Mucosa of descending colon (tissue), 3 donors: ENCODE data around the gene SMARCC1. TPM values are rescaled to one million over a fixed set of nuclear protein-coding genes. Genes with fewer than 3 reads are reported as not detected.
"Not testable (repeated sequence)": the region's sequence is repeated elsewhere in the genome, so short reads cannot be mapped to it uniquely, and the experiment has no call there.

Source experiments
- ATAC-seq: fragments of 200-7000 bp; cut with Tn5 transposase; one replicate; pipeline ENCODE4 v1.9.1; 2020; ENCODE audit warnings: mild to moderate bottlenecking, moderate library complexity
- DNase-seq, 3 donors: peaks; one replicate each; pipeline ENCODE4 v3.0.0-alpha.2; 2020
- H3K36me3 ChIP-seq: fragments of 200-600 bp; one replicate; pipeline ENCODE4 v1.8.0; 2021; ENCODE audit warnings: low read depth, mild to moderate bottlenecking
- H3K4me1 ChIP-seq: fragments of 200-600 bp; one replicate; pipeline ENCODE4 v1.8.0; 2021; ENCODE audit warnings: low read depth, mild to moderate bottlenecking
- H3K4me3 ChIP-seq: fragments of 200-600 bp; one replicate; pipeline ENCODE4 v1.8.0; 2021; ENCODE audit warnings: mild to moderate bottlenecking
- H3K9me3 ChIP-seq: fragments of 200-600 bp; one replicate; pipeline ENCODE4 v1.8.0; 2021; ENCODE audit warnings: mild to moderate bottlenecking
- CTCF ChIP-seq: fragments of 200-600 bp; IDR thresholded peaks from one replicate; pipeline ENCODE4 v1.8.0; 2022; ENCODE audit warnings: antibody characterized with exemption, mild to moderate bottlenecking
- intact Hi-C, 2 donors: fragments of 100-400 bp; cut with DNase I in 1 of 2; cut with micrococcal nuclease in 1 of 2; formaldehyde crosslinking; loops; one replicate each; pipeline versions ENCODE4 v1.11.0 to v1.11.1; 2022; cut with DNase I, micrococcal nuclease
- total RNA-seq, 3 donors: library from RNA; stranded (reverse); fragmentation: NEBNext Ultra II Directional in 2 of 3; extraction: Animal tissue kit (Norgen Biotek cat#: 25700) in 2 of 3; gene quantifications; one replicate each; pipeline versions ENCODE4 v1.2.1 to v1.2.4, GENCODE V29; 2021 to 2023
- donor health status: DM: no; HTN: no; CAD: no; lungs with moderate emphysema.
- donor health status: DM: no; HTN: no; CAD: no.
- donor health status: DM: no; HTN: yes; CAD: no.

The SMARCC1 gene
- total RNA-seq, 3 donors from 2014 or later: 61.5 to 117 (median 71.5) TPM

GRCh38 chr3:47731061-47731460 lies 50.6 kb downstream of the SMARCC1 start:
- Histone ChIP-seq H3K36me3 (peaks cover 4% of the 10 kb centered on the region), H3K9me3 (no peaks in the 10 kb centered on the region), H3K4me1 (no peaks in the 10 kb centered on the region), H3K4me3 (no peak overlapping the region)
- ATAC-seq: no peak
- no peak for TF ChIP-seq CTCF
- DNase-seq: peak in 1 of 3 donors; percentile 5
- intact Hi-C loops: no loop called here

GRCh38 chr3:47722859-47723258 lies 58.8 kb downstream of the SMARCC1 start:
- no peak for DNase-seq
- H3K4me3 ChIP-seq: no peak overlapping the region
- ATAC-seq: peak; percentile 38
- TF ChIP-seq CTCF: no peak
- no peaks in the 10 kb centered on the region for H3K4me1 ChIP-seq
- no peaks in the 10 kb centered on the region for H3K9me3 ChIP-seq
- no peaks in the 10 kb centered on the region for H3K36me3 ChIP-seq
- intact Hi-C loops: no loop called here

DNA sequence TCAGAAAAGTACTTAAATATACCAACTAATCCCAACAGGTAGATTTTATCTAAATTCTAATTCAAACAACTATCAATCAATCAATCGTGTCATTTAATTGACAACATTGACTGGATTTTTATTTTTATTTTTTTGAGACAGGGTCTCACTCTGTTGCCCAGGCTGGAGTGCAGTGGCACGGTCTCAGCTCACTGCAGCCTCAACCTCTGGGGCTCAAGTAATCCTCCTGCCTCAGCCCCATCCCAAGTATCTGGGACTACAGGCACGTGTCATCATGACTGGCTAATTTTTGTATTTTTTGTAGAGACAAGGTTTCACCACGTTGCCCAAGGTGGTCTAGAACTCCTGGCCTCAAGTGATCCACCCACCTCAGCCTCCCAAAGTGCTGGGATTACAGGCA lies 64.2 kb downstream of the SMARCC1 start:
- H3K4me1 ChIP-seq, H3K4me3 ChIP-seq, ATAC-seq, DNase-seq, H3K9me3 ChIP-seq, H3K36me3 ChIP-seq, intact Hi-C loops: not testable (repeated sequence)

GRCh38 chr3:47716656-47717055 lies 65.0 kb downstream of the SMARCC1 start:
- intact Hi-C loops: no loop called here
- ATAC-seq: no peak
- Histone ChIP-seq H3K36me3 (no peaks in the 10 kb centered on the region), H3K4me3 (no peak overlapping the region), H3K4me1 (no peaks in the 10 kb centered on the region), H3K9me3 (no peaks in the 10 kb centered on the region)
- no peak for TF ChIP-seq CTCF
- no peak for DNase-seq

DNA sequence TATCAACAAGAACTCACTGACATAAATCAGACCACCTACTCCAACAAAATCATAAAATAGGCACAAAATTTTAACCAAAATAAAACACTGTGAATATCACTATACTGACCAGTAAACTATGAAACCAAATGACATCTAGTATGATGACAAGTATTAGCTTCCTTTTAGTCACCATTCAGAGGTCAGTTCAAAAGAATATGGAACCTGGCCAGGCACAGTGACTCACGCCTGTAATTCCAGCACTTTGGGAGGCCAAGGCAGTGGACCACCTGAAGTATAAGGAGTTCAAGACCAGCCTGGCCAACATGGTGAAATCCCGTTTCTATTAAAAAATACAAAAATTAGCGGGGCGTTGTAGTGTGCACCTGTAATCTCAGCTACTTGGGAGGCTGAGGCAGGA lies 65.8 kb downstream of the SMARCC1 start:
- Histone ChIP-seq H3K4me3 (no peak overlapping the region), H3K9me3 (no peaks in the 10 kb centered on the region), H3K36me3 (no peaks in the 10 kb centered on the region), H3K4me1 (no peaks in the 10 kb centered on the region)
- intact Hi-C loops: no loop called here
- no peak for ATAC-seq
- DNase-seq: no peak
- no peak for TF ChIP-seq CTCF

DNA sequence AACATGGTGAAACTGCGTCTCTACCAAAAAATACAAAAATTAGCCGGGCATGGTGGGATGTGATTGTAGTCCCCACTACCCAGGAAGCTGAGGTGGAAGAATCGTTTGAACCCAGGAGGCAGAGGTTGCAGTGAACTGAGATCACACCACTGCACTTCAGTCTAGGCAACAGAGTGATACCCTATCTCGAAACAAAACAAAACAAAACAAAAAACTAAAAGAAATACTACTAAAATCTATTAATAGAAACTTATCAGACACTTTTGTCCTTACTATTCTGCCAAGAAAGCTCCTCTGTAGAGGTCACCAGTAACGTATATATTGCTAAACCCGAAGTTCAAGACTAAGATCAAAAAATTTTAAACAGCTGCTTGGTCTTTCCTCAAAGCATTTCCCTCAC lies 67.1 kb downstream of the SMARCC1 start:
- ATAC-seq: no peak
- H3K36me3 ChIP-seq: peaks cover 9% of the 10 kb centered on the region
- TF ChIP-seq CTCF: no peak
- intact Hi-C loops: no loop called here
- no peaks in the 10 kb centered on the region for H3K4me1 ChIP-seq
- H3K9me3 ChIP-seq: no peaks in the 10 kb centered on the region
- DNase-seq: no peak
- H3K4me3 ChIP-seq: no peak overlapping the region
